ENCODE data around the gene DHX34. TPM values are rescaled to one million over a fixed set of nuclear protein-coding genes. Genes with fewer than 3 reads are reported as not detected.

Gene DHX34
- total and polyA plus RNA-seq, 9 of the 15 experiments (the other 6 are each of a cell fraction or from before 2014, with no cell fraction given): 0.36 to 42.0 (median 15.0) TPM

DNA sequence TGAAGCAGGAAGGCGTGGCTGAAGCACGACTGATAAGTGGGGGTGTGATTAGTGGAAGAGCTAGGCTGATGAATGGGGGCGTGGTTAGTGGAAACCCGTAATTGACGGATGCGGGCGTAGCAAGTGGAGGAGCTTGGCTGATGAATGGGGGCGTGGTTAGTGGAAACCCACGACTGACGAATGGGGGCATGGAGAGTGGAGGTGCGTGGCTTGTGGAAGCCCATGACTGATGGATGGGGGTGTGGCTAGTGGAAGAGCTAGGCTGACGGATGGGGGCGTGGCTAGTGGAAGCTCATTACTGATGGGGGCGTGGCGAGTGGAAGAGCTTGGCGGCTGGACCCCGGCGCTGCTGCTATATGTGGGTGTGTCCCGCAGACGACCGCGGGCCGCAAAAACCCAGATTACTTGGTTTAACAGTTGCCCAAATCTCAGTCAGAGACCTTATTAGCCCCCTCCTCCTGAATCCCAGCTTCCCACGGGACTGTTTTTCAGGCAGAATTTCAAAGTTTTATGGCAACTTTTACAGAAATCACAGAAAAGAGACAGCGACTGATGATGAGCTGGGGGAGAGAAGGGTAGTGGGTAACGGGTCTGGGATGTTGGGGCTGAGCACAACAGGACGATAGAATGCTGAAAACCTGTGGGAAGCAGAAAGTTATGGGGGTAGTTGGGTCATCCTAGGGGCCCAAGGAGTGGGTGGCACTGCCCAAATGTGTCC, 79.2 kb downstream of the DHX34 start (continued):
- no peak for TF ChIP-seq PREB (CRISPR knock-in tag; IDR thresholded peaks at IDR 0.05)
- TF ChIP-seq HDAC2 (IDR thresholded peaks at IDR 0.05): peak; percentile 87
- no peak for TF ChIP-seq ZKSCAN1 (IDR thresholded peaks at IDR 0.05; ENCODE audit: low read depth, low read length)

DNA sequence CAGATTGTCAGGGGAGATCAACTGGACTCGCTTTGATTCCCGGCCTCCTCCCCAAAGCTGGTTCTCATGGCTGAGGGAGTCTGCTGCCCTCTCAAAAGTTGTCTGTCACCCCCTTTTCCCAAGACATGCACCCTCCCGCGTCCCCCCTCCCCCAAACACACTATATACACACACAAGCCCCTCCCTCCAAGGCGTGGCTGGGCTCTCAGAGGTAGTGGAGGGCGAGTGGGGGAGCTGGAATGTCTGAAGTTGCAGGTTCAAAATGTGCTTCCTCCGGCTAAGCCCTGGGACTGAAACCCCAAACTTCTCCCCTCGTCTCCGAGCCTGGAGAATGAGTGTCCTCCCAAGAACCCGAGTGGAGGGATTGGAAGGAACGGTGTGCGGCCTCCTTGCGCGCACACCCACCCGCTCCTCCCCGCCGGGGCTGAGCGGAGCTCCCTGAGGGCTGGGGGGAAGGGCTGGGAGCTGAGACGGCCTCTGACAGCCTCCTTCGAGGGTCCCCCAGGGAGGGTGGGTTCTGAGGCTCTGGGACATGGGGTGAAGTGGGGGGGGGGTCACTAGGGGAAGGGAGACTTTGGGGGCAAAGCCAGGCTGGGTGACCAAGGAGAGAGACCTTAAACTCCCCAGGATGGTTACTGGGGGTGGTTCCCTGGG, 80.2 kb downstream of the DHX34 start:
- in situ Hi-C loops (cut with MboI): no loop called here
- 18% methylated on average over 9 of the region's 20 CpGs for WGBS (ENCODE audit: insufficient coverage, low coverage, missing lambda C conversion rate)
- no peak for FAIRE-seq
- BruUV-seq (replicated peaks): no TSS peak
- Histone ChIP-seq H3K4me3 (no peak overlapping the region), H3K27ac (ENCODE audit: extremely low read depth, low read depth, low read length) (no peak overlapping the region), H3K9me3 (replicated peaks; ENCODE audit: control insufficient read depth, insufficient read depth, low read depth, low read length) (no peaks in the 10 kb centered on the region), H3K79me2 (ENCODE audit: control insufficient read depth, insufficient read depth, low read length) (no peaks in the 10 kb centered on the region), H3K36me3 (ENCODE audit: control insufficient read depth, insufficient read depth, low read length) (no peaks in the 10 kb centered on the region), H3K9ac (ENCODE audit: insufficient read depth in 1 of 2, low read depth in 2 of 2, low read length in 2 of 2) (peak overlapping the region in 1 of 2 experiments; percentile 27; a peak in 1 of 4 replicates), H4K20me1 (replicated peaks; ENCODE audit: control insufficient read depth, insufficient read depth, low read length) (peaks cover 7% of the 10 kb centered on the region; the same call in 1 of the 2 replicates), H3K4me1 (replicated peaks in 1 of 2; ENCODE audit: control insufficient read depth in 2 of 2, insufficient read depth in 2 of 2, low read length in 2 of 2) (peaks cover 11 to 38% of the 10 kb centered on the region in 2 experiments; a peak in 3 of 5 replicates), H3K4me2 (ENCODE audit: insufficient read depth, low read length) (no peak overlapping the region), H2AFZ (ENCODE audit: low read depth, low read length) (no peak overlapping the region), H3K9me1 (ENCODE audit: control insufficient read depth, insufficient read depth, low read length) (no peaks in the 10 kb centered on the region), H3K27me3 (ENCODE audit: control insufficient read depth in 2 of 2, insufficient read depth in 2 of 2, low read length in 2 of 2) (peaks cover 2 to 7% of the 10 kb centered on the region in 2 experiments; a peak in 1 of 5 replicates)
- ChIA-PET POLR2A (interaction anchor here (0.6 to 1.7 kb wide), 5 partner anchors 8 to 294 kb away, joined by 3 to 5 read pairs (median 4); no protein-coding TSS in a partner anchor), CTCF (ENCODE audit: low intra/inter-chr PET ratio) (no interaction called here)
- ATAC-seq: no peak
- intact Hi-C loops (cut with micrococcal nuclease): loop anchor here (5.0 kb wide), 1 partner anchor 147 kb away; no protein-coding TSS in a partner anchor
- TF ChIP-seq, protein P1, sequence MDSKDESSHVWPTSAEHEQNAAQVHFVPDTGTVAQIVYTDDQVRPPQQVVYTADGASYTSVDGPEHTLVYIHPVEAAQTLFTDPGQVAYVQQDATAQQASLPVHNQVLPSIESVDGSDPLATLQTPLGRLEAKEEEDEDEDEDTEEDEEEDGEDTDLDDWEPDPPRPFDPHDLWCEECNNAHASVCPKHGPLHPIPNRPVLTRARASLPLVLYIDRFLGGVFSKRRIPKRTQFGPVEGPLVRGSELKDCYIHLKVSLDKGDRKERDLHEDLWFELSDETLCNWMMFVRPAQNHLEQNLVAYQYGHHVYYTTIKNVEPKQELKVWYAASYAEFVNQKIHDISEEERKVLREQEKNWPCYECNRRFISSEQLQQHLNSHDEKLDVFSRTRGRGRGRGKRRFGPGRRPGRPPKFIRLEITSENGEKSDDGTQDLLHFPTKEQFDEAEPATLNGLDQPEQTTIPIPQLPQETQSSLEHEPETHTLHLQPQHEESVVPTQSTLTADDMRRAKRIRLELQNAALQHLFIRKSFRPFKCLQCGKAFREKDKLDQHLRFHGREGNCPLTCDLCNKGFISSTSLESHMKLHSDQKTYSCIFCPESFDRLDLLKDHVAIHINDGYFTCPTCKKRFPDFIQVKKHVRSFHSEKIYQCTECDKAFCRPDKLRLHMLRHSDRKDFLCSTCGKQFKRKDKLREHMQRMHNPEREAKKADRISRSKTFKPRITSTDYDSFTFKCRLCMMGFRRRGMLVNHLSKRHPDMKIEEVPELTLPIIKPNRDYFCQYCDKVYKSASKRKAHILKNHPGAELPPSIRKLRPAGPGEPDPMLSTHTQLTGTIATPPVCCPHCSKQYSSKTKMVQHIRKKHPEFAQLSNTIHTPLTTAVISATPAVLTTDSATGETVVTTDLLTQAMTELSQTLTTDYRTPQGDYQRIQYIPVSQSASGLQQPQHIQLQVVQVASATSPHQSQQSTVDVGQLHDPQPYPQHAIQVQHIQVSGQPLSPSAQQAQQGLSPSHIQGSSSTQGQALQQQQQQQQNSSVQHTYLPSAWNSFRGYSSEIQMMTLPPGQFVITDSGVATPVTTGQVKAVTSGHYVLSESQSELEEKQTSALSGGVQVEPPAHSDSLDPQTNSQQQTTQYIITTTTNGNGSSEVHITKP (IDR thresholded peaks at IDR 0.05; ENCODE audit: partially characterized antibody): peak; percentile 71
- no peak for TF ChIP-seq ARHGAP35 (IDR thresholded peaks at IDR 0.05; ENCODE audit: partially characterized antibody)
- no peak for DNase-seq (ENCODE audit: extremely low read depth in 1 of 4, low spot score in 3 of 4)
